Activated CD4-positive, alpha-beta T cell treated with anti-CD3 and anti-CD28 coated beads, Interleukin-2, amount 10 ng/mL, durations not matched to agents 24 days and 14 days (primary cell): Measurements from ENCODE around the gene LPAR5. TPM values are rescaled to one million over a fixed set of nuclear protein-coding genes. Genes with fewer than 3 reads are reported as not detected.

ENCODE experiments used
- DNase-seq: peaks from one replicate; pipeline ENCODE4 v3.0.0; 2022
- H3K27ac Mint-ChIP-seq: one replicate; pipeline ENCODE4 v1.8.0; 2022; ENCODE audit warnings: mild to moderate bottlenecking, mixed read lengths
- H3K27me3 Mint-ChIP-seq: one replicate; pipeline ENCODE4 v1.8.0; 2022; ENCODE audit warnings: mixed read lengths
- H3K36me3 Mint-ChIP-seq: one replicate; pipeline ENCODE4 v1.8.0; 2022; ENCODE audit warnings: low read depth, mild to moderate bottlenecking, mixed read lengths
- H3K4me1 Mint-ChIP-seq: one replicate; pipeline ENCODE4 v1.8.0; 2021; ENCODE audit warnings: mixed read lengths
- H3K4me3 Mint-ChIP-seq: one replicate; pipeline ENCODE4 v1.8.0; 2022; ENCODE audit warnings: mild to moderate bottlenecking, moderate library complexity, mixed read lengths
- H3K9me3 Mint-ChIP-seq: one replicate; pipeline ENCODE4 v1.8.0; 2021; ENCODE audit warnings: mixed read lengths
- intact Hi-C: fragments of 100-400 bp; cut with micrococcal nuclease; formaldehyde crosslinking; loops from one replicate; pipeline ENCODE4 v1.15.1; 2023
- total RNA-seq: library from RNA; stranded (reverse); gene quantifications from 2 replicates; pipeline ENCODE4 v1.2.3, GENCODE V29; 2022

The LPAR5 gene
- 3.3 and 4.2 TPM in 2 replicates for total RNA-seq

DNA sequence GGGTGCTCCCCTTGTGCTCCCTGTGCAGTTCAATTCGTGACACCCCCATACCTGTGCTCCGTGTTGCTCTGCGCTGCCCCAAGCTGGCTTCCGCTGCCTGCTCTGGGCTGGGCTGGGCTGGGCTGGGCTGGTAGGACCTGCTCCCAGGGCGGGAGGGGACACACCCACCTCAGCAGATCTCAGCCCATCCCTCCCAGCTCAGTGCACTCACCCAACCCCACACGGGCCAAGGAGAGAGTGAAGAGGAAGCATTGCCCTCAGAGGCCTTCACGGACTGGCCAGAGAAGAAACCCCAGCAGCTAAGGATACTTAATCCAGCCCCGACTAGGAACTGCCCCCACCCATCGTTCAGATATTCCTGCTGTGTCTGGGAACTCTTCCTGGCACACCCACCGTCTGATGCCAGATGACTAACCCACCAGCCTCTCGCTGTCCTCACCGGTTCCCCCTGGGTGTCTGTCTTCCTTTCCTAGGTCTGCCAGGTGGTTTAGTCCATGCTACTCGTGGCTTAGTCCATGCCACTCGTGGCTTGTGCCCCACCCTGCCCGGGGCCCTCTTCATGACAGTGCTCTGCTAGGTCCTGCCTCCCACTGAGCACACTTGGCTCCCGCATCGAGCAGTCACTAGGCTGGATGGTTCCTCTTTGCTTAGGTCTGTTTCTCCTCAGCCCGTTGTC, at the start of gene LPAR5:
Gene LPAR5 (minus strand): TSS at position 104 of the 676 bp plus-strand sequence. CDS start 14,711 bp downstream, outside the sequence.
- H3K36me3 Mint-ChIP-seq = no peaks in the 10 kb centered on the region
- DNase-seq = no peak
- intact Hi-C loops = loop anchor here (1.0 kb wide), 2 partner anchors 19 to 27 kb away; partner anchors contain the start of gene ING4
- H3K27ac Mint-ChIP-seq = peak within 1 kb of the TSS; percentile 87
- peak within 1 kb of the TSS; percentile 56 for H3K4me3 Mint-ChIP-seq
- H3K4me1 Mint-ChIP-seq = peaks cover 42% of the 10 kb centered on the region
- H3K9me3 Mint-ChIP-seq = no peaks in the 10 kb centered on the region
- peaks cover 1% of the 10 kb centered on the region for H3K27me3 Mint-ChIP-seq

DNA sequence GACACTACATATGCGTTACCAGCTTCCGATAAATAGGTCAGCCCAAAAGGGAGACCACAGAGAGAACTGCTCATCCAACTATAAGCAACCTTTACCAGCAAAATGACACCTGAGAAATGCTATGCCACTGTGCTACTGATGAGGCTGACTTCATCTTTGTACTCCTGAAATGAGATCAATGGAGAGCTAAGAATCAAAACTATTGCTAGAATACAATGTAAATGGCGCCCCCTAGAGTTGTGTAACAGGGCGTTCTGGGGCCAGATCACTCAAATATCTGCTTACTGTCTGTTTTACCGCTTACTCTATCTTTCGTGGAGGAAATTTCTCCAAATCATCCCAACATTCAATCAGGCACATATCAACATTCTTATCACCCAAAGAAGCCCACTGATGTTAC, 48.9 kb upstream of the LPAR5 start:
- Mint-ChIP-seq H3K4me1 (peaks cover 41% of the 10 kb centered on the region), H3K27ac (peak overlapping the region; percentile 67)

DNA sequence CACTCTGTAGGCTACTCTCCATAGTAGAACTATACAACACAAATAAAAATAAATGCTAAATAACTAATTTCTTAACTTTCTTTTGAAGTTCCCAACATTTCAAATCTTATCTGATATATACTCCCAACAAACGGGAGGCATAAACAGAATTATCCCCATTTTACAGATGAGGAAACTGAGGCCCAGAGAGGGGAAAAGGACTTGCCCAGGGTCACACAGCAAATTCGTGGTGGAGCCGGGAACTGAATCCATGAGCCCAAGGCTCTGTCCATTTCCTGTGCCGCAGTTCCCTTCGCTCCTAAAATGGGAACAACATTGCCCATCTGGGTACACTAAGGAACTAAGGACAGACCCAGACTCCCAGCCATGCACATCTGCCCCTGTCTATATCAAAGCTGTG, 41.2 kb upstream of the LPAR5 start:
- H3K4me3 Mint-ChIP-seq = no peak overlapping the region
- H3K9me3 Mint-ChIP-seq = no peaks in the 10 kb centered on the region
- H3K27me3 Mint-ChIP-seq = no peaks in the 10 kb centered on the region
- H3K27ac Mint-ChIP-seq = no peak overlapping the region
- H3K36me3 Mint-ChIP-seq = peaks cover 69% of the 10 kb centered on the region
- intact Hi-C loops = no loop called here
- H3K4me1 Mint-ChIP-seq = no peaks in the 10 kb centered on the region
- no peak for DNase-seq

More for the DNA sequence above, 48.9 kb upstream of the LPAR5 start:
- no peaks in the 10 kb centered on the region for H3K9me3 Mint-ChIP-seq
- peaks cover 42% of the 10 kb centered on the region for H3K36me3 Mint-ChIP-seq
- H3K4me3 Mint-ChIP-seq = peak overlapping the region; percentile 30
- intact Hi-C loops = no loop called here
- peak; percentile 85 for DNase-seq
- H3K27me3 Mint-ChIP-seq = no peaks in the 10 kb centered on the region

DNA sequence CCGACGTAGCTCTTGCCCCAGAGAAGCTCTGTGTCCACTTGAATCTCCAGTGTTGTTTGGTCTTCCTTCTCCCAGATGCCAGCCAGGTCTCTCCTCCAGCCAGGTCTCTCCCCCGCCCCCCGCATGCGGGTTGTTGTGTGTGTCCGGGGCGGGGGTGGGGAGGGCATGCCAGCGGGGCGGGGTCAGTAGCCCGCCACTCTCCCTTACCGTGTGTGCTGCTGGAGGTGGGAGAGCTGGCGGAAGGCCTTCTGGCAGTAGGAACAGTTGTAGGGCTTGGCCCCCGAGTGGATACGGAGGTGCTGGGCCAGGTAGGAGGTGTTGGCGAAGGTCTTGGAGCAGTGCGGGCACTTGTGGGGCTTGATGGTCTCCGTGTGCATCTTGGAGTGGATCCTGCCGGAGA, 36.4 kb upstream of the LPAR5 start:
- no peaks in the 10 kb centered on the region for H3K27me3 Mint-ChIP-seq
- no peak for DNase-seq
- no peaks in the 10 kb centered on the region for H3K9me3 Mint-ChIP-seq
- no peaks in the 10 kb centered on the region for H3K4me1 Mint-ChIP-seq
- H3K36me3 Mint-ChIP-seq = peaks cover 76% of the 10 kb centered on the region
- no peak overlapping the region for H3K4me3 Mint-ChIP-seq
- intact Hi-C loops = no loop called here
- H3K27ac Mint-ChIP-seq = no peak overlapping the region

DNA sequence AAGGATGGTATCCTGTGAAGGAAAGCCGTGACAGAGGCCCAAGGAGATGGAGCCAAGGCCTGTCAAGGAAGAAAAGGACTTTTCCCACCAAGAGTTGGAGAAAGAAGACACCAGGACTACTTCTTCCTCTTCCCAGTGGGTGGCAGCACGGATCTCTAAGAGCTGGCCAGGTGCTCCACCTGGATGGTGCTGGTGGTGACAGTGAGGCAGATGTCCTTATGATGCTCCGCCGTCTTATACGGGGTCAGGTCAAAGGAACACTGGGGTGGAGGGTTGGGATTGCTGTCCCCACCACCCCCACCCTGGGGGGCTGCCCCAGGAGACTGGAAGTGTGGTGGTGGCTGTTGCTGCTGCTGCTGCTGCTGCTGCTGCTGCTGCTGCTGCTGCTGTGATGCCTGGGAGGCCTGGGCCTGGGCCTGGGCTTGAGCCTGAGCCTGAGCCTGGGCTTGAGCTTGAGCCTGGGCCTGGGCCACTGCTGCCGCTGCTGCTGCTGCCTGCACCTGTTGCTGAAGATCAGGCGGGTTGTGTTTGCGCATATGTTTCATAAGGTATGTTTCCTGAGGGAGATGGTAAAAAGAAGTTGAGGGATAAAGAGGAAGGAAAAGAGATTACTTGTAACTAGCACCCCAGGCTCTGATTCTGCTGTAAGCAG, 31.9 kb upstream of the LPAR5 start:
- Mint-ChIP-seq H3K27ac (no peak overlapping the region), H3K9me3 (peaks cover 4% of the 10 kb centered on the region), H3K4me3 (no peak overlapping the region), H3K27me3 (peaks cover 2% of the 10 kb centered on the region), H3K4me1 (peaks cover 13% of the 10 kb centered on the region), H3K36me3 (peaks cover 65% of the 10 kb centered on the region)
- no peak for DNase-seq
- intact Hi-C loops = no loop called here

DNA sequence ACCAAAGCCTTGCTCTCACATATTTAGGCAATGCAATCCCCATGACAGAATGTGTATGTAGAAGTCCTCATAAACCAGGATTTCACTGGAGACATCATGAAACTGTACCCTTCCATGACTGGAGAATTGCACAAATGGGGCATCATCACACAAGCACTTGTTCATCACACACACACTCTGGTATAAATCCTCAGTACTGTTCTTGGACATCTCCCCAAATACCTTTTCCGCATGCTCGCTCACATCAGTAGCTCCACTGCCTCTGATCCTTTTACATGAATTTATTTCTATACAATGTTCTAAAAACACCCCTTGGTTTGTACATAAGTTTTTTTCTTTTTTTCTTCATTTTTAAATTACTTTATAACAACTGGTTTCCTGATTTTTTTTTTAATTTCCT, 30.5 kb upstream of the LPAR5 start:
- Mint-ChIP-seq H3K27me3 (peaks cover 2% of the 10 kb centered on the region), H3K4me3 (no peak overlapping the region), H3K9me3 (peaks cover 4% of the 10 kb centered on the region), H3K4me1 (peaks cover 21% of the 10 kb centered on the region), H3K36me3 (peaks cover 51% of the 10 kb centered on the region), H3K27ac (no peak overlapping the region)
- DNase-seq = no peak
- intact Hi-C loops = no loop called here

DNA sequence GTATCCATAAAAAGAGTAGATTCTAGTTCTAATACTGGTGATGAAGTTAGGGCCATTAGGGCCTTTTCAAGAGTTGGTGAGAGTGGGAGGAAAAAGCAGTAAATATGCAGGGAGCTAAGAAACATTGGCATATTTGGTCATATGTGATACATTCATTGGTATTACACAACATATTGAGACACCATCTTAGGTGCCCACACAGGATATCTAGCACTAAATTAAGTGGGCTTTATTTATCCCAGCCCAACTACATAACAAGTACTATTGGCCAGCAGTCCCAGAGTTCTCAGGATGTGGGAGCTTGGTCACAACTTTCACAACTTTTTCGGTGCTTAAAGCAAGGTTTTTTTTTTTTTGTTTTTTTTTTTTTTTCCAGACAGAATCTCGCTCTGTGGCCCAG, 29.1 kb upstream of the LPAR5 start:
- DNase-seq = no peak
- intact Hi-C loops = loop anchor here (5.0 kb wide), 1 partner anchor 522 kb away; the partner anchor contains the start of gene PEX5
- peaks cover 4% of the 10 kb centered on the region for H3K9me3 Mint-ChIP-seq
- peaks cover 21% of the 10 kb centered on the region for H3K4me1 Mint-ChIP-seq
- no peak overlapping the region for H3K27ac Mint-ChIP-seq
- peaks cover 2% of the 10 kb centered on the region for H3K27me3 Mint-ChIP-seq
- H3K36me3 Mint-ChIP-seq = peaks cover 39% of the 10 kb centered on the region
- H3K4me3 Mint-ChIP-seq = no peak overlapping the region

DNA sequence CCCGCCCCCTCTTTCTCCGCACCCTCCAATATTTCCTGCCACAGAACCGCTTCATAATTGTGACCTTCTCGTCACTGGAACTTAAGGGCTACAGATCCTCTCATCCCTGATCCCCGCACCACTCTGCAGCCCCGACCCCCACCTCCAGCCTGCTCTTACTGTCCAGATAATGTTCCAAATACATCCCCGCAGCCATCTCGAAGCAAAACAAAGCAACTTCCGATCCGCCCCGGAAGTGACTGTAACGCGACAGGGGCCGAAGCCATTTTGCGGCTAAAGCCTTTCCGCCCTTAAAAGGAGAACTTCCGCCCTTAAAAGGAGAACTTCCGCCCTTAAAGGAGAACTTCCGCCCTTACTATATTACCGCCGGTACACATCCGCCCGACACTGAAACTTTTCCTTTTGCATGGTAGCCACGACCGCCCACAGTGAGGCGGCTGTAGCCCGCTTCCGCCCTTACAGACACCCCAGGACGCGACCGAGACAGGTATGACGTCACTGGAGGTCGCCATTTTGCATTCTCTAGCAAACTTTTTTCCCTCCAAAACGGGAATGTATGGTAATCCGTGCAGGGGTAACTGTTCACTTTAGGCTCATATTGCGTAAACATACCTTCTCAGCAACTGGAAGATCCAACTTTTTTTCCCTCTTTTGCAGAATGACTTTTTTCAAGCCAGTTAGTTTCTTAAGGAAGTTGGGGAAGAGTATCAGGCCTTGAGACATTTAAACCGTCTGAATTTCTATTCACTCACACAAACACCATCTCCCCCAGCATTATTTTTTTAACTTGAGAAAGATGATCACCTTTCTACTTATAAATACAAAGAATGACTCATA, 27.4 kb upstream of the LPAR5 start, which contains the start of gene ING4:
Gene ING4 (minus strand): TSS at position 214 of the 837 bp plus-strand sequence. CDS start 18 bp downstream, at position 196.
- H3K36me3 Mint-ChIP-seq = peaks cover 34% of the 10 kb centered on the region
- H3K27ac Mint-ChIP-seq = peak within 1 kb of the TSS; percentile 96
- H3K27me3 Mint-ChIP-seq = peaks cover 2% of the 10 kb centered on the region
- peaks cover 21% of the 10 kb centered on the region for H3K4me1 Mint-ChIP-seq
- peaks cover 4% of the 10 kb centered on the region for H3K9me3 Mint-ChIP-seq
- H3K4me3 Mint-ChIP-seq = peak within 1 kb of the TSS; percentile 98
- peak; percentile 99 for DNase-seq
- intact Hi-C loops = loop anchor here (1.0 to 5.0 kb wide), 9 partner anchors 26 to 524 kb away; partner anchors contain the start of genes CHD4, COPS7A, LPAR5 and MRPL51

DNA sequence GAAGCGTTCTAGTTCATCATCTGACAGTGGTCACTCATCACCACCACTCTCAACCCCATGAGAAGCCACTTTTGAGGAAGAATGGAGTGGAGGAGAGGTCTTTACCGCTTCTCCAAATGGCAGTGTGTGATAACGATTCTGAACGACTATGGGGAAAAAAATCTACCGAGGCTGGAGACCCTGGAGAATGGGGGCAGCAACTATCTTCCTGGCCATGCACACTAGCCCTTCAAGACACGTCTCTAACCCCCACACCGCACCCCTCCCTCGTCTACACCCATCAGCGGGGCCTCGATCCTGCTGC, 26.8 kb upstream of the LPAR5 start:
- peaks cover 2% of the 10 kb centered on the region for H3K27me3 Mint-ChIP-seq
- peaks cover 4% of the 10 kb centered on the region for H3K9me3 Mint-ChIP-seq
- H3K27ac Mint-ChIP-seq = peak overlapping the region; percentile 96
- peaks cover 29% of the 10 kb centered on the region for H3K36me3 Mint-ChIP-seq
- intact Hi-C loops = loop anchor here (2.0 to 5.0 kb wide), 2 partner anchors 94 to 525 kb away; partner anchors contain the start of genes NOP2 and PEX5
- DNase-seq = no peak
- H3K4me1 Mint-ChIP-seq = peaks cover 21% of the 10 kb centered on the region
- peak overlapping the region; percentile 98 for H3K4me3 Mint-ChIP-seq

DNA sequence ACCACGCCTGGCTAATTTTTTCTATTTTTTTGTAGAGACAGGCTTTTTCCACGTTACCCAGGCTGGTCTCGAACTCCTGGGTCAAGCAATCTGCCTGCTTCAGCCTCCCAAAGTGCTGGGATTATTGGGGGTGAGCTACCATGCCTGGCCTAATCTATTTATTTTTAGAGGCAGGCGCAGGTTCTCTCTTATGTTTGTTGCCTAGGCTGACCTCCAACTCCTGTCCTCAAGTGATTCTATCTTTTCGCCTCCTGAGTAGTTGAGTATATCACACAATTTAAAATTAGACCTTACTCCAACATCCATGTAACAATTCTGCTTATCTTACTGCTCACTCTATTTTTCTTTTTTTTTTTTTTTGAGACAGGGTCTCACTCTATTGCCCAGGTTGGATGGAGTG, 18.2 kb upstream of the LPAR5 start:
- Mint-ChIP-seq H3K27me3 (no peaks in the 10 kb centered on the region), H3K9me3 (no peaks in the 10 kb centered on the region), H3K27ac (no peak overlapping the region), H3K4me3 (no peak overlapping the region), H3K36me3 (peaks cover 49% of the 10 kb centered on the region), H3K4me1 (no peaks in the 10 kb centered on the region)
- no peak for DNase-seq
- intact Hi-C loops = no loop called here

DNA sequence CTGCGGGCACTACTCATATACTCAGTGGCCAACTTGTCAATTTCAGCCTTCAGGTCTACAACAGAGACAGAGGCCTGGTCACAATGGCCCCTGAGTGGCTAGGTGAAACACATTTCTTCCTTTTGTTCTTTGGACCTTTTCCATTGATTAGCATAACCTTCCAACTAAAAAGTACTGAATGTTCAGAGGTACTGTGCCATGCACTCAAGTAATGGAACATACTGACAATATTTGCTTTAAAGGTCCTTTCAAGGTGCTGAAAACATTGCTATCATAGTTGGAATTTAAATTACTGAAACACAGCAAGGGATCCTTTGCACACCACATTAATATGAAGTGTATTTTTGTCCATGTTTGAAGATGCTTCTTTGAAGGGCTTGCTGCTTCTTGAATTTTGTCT, 17.6 kb upstream of the LPAR5 start:
- no peaks in the 10 kb centered on the region for H3K27me3 Mint-ChIP-seq
- H3K4me3 Mint-ChIP-seq = no peak overlapping the region
- DNase-seq = no peak
- H3K27ac Mint-ChIP-seq = no peak overlapping the region
- intact Hi-C loops = no loop called here
- peaks cover 47% of the 10 kb centered on the region for H3K36me3 Mint-ChIP-seq
- no peaks in the 10 kb centered on the region for H3K9me3 Mint-ChIP-seq
- no peaks in the 10 kb centered on the region for H3K4me1 Mint-ChIP-seq

DNA sequence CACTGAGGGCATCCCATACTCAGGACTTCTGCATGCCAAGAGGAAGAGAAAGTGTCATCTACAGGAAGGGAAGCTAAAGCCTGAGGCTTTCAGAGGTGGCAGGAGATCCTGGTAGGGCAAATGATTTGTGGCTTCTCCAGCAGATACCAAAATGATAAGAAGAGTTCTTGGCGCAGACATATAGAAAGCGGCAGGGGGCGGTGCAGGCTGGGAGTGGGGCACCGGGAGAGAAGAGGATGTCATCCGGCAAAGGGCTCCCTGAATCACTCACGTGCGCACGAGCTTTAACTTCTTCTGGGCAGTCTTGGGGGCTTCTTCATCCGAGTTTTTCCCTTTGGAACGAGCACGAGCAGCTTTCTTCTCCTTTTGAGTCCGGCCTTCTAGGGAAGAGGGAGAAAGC, 16.6 kb upstream of the LPAR5 start:
- Mint-ChIP-seq H3K27me3 (no peaks in the 10 kb centered on the region), H3K4me1 (peaks cover 2% of the 10 kb centered on the region), H3K27ac (no peak overlapping the region), H3K4me3 (no peak overlapping the region), H3K36me3 (peaks cover 50% of the 10 kb centered on the region), H3K9me3 (no peaks in the 10 kb centered on the region)
- DNase-seq = no peak
- intact Hi-C loops = no loop called here

DNA sequence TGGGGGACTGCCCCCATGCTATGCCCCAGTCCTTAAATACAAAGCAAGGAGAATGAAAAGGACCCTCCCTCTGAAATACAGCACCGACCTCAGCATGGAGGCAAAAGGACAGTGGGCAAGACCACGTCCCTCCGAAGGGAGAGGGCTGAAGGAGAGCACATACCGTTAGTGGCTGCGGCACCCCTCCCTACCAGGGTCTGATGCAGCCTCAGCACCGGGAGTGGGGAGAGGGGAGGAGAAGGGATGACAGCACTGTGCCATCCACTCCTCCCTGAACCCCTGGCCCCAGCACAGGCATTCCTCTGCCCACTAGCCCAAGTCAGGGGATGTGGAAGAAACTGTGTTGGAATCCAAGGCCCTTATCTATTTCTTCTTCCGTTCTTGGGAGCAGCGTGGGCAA, 15.1 kb upstream of the LPAR5 start:
- Mint-ChIP-seq H3K9me3 (no peaks in the 10 kb centered on the region), H3K36me3 (peaks cover 48% of the 10 kb centered on the region), H3K4me1 (peaks cover 10% of the 10 kb centered on the region), H3K4me3 (no peak overlapping the region), H3K27ac (no peak overlapping the region), H3K27me3 (peaks cover 2% of the 10 kb centered on the region)
- intact Hi-C loops = no loop called here
- DNase-seq = no peak
